UCSD-AML1 (cell line): ENCODE measurements around the gene ACTL10.
A peak's percentile ranks its signal among the peaks of the same experiment; 100 is the strongest.

Experiments
- DNase-seq: peaks from one replicate; lab custom pipeline; 2025; ENCODE audit not compliant: unreplicated experiment; lab: John Stamatoyannopoulos, UW

Gene ACTL10

DNA sequence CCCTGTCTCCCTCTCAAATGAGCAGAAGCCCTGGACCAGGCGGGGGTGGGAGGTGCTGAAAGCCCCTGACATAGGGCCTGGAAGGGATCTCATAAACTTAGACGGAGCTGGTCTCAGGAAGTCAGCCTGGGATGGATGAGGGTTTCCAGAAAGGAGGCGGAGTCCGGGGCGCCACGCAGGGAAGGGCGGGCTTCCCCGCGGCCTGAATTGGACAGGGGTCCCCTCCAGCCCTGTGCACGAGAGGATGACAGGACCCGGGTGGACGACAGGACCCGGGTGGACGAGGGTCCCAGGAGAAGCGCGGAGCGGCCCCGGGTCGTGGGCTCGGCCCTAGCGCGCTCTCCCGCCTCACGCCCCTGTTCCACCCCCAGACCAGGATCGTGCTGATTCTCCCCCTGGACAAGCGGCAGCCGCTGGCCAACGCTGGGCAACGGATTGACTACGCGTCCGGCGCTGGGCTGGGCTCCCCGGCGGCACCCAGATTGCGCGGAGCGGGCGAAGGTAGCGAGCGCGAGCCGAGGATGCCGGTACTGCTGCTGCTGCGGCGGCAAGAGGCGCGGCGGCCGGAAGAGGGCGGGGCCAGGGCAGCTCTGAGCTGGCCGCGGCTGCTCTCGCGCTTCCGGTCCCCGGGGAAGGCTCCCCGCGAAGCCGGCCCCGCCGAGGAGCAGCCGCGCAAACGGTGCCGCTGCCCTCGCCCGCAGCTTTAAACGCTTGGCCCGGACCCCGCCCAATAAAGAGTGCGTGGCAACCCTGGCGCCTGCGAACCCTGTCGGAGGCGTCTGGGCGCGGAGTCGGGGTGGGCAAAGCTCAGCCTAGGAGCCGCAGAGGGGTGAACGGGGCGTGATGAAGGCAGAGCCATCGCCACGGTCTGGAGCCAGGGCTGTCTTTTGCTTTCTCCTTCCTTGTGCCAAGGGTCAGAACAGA, 3.3 kb upstream of the ACTL10 start:
- DNase-seq = peak; percentile 82

- DNase-seq = no peak
Observed at GRCh38 chr20:33664085-33664761, 2.5 kb upstream of the ACTL10 start.

- DNase-seq = no peak
Observed at GRCh38 chr20:33664762-33665144, 2.0 kb upstream of the ACTL10 start.

DNA sequence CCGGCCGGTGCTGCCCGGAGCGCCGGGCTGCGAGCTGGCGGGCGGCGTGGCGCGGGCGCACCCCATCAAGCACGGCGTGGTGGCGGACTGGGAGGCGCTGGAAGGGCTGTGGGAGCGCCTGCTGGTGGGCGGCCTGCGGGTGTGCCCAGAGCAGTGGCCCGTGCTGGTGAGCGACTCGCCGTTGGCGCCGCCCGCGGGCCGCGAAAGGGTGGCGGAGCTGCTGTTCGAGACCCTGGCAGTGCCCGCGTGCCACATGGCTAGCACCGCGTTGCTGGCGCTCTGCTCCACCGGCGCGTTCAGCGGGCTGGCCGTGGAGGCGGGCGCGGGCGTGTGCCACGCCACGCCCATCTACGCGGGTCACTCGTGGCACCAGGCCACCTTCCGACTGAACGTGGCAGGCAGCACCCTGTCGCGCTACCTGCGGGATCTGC, 517 bp downstream of the ACTL10 start:
- peak; percentile 67 for DNase-seq

DNA sequence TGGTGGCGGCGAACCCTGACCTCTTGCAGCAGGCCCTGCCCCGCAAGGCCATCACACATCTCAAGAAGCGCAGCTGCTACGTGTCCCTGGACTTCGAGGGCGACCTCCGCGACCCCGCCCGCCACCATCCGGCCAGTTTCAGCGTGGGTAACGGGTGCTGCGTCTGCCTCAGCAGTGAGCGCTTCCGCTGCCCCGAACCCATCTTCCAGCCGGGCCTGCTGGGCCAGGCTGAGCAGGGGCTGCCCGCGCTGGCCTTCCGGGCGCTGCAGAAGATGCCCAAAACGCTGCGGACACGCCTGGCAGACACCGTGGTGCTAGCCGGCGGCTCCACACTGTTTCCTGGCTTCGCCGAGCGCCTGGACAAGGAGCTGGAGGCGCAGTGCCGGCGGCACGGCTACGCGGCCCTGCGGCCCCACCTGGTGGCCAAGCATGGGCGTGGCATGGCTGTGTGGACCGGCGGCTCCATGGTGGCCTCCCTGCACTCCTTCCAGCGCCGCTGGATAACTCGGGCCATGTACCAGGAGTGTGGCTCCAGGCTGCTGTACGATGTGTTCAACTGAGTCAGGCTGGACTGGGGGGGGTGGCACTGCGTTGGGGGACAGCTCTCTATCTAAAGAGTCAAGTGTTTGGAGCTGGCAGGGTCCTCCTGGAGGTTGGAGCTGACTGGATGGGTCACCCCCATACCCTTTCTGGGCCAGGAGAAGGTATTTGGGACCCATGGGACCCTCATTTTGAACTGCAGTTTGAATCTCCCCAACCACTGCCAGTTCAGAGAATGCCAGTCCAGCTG, 1.1 kb downstream of the ACTL10 start:
- DNase-seq = peak; percentile 84

- no peak for DNase-seq
Observed at GRCh38 chr20:33668466-33669155, 1.9 kb downstream of the ACTL10 start.

DNA sequence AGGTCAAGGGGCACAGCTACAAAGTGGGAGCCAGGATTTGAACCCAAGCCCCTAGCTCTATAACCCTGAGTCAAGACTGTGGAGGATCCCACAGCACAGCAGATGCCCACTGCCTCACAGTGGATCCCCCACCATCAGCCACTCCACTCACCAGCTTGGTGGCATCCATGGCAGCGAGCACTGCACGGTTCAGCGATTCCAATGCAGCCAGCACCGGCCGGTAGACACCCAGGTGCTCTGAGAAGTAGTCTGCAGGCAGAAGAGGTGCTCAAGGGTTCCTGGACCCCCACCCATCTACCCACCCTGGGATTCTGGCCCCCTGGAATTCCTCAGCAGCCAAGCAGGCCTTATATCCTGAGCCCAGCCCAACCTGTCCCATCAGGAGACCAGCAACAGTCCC, 2.5 kb downstream of the ACTL10 start:
- no peak for DNase-seq

DNA sequence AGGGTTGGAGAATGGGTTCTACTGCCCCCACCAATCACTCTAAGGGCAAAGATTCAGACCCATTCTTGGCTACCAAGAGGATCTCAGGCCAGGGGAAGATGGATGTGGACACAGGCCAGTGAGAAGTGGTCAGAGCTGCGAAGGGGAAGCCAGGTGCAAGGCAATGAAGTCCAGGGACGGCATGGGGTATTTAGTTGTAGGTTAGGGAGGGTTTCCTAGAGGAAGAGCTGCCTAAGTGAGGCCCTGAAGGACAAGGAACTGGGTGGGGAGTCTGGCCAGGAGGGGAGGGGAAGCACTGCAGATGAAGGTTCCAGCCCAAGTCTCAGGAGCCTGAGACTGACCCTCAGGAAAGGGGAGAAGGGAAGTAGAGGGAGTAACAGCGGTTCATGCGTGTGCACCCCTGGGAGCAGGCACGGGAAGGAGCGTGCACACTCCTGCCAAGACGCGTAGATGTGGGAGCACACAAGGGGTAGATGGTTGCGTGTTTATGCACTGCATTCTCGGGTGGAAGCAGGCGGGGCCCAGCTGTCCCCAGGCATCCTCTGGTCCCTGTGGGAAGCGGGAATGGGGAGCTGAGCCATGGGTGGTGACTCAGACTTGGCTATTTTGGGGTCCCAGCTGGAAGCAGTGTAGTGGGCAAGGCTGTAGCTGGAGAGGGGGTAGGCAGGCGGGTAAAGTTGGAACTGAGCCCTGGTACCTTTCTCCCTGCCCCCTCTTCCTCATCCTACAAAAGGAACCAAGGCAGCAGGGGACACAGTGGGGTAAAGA, 3.3 kb downstream of the ACTL10 start:
- no peak for DNase-seq

DNA sequence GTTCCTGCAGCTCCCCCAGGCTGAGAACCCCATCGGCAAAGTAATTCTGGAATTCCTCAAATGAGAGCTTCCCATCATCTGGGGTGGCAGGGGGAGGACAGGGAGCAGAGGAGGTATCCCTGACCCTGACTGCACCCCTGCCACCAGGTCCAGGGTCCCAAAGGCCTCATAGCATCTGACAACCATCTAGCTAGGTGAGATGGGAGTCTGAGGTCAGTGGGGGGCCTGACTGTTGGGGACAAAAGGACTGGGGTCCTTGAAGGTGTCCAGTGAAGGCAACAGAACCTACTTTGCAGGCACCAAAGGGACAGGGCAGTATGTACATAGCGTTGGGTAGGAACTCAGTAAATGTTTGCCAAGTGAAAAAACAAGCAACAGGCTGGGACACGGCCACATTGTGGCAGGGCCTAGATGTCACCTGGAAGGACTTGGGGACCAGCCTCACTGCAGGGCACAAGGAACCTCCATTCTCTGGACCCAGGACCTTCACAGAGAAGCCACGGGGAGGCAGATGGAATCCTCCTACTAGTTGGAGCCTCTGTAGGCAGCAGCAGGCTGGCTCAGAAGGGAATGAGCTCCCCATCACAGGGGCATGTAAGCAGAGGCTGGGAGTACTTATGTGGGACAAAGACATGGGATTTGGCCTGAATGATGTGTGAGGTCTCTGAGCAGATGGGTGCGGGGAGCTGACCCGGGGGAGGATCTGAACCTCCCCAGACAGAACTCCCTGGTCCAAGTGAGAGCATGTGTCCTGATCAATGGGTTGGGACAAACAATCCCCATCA, 4.2 kb downstream of the ACTL10 start:
- no peak for DNase-seq

DNA sequence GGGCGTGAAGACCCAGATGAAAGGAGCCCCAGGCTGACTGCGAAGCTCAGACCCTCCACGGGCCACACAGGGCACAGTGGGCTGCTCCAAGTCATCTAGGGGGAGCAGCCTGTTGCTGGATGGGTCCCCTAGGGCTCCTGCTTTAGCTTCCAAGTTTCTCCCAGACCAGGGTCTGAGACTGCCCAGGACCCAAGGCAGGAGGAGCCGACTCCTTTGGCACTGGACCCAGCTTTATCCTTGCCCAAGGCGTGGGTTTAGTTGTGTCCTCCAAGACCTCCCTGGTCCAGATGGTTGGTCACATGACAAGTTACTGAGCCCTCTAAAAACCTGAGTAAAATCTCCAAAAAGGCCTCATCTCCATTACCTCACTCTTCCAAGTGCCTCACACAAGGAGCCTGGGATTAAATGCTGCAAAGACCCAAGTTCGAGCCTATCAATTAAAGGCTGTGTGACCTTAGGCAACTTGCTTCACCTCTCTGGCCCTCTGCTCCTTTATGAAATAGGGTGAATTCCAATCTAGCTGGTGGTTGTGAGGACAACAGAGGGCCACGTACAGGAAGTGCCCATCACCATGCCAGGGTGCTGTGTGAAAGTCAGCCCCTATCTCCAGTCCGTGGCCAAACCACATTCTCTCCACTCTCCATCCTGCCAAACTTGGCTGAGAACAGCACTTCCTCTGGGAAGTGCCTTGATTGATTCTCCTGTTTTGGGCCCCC, 5.0 kb downstream of the ACTL10 start:
- DNase-seq = no peak

- DNase-seq = no peak
Observed at GRCh38 chr20:33672426-33673113, 5.8 kb downstream of the ACTL10 start.

DNA sequence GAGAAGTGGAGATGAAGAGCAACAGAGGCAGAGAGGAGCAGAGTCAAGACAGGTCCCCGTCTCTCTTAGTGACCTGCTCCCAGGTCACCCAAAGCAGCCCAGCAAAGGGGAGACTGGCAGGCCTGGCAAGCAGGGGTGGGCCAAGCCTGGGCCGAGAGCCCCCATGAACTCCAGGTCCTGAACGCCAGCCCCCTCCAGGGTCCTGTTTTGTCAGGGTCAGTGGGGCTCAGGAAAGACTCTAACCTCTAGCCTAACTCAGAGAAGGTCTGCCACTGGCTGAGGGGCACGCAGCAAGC, 6.3 kb downstream of the ACTL10 start:
- DNase-seq = no peak

- DNase-seq = no peak
Observed at GRCh38 chr20:33673410-33674293, 6.9 kb downstream of the ACTL10 start.

DNA sequence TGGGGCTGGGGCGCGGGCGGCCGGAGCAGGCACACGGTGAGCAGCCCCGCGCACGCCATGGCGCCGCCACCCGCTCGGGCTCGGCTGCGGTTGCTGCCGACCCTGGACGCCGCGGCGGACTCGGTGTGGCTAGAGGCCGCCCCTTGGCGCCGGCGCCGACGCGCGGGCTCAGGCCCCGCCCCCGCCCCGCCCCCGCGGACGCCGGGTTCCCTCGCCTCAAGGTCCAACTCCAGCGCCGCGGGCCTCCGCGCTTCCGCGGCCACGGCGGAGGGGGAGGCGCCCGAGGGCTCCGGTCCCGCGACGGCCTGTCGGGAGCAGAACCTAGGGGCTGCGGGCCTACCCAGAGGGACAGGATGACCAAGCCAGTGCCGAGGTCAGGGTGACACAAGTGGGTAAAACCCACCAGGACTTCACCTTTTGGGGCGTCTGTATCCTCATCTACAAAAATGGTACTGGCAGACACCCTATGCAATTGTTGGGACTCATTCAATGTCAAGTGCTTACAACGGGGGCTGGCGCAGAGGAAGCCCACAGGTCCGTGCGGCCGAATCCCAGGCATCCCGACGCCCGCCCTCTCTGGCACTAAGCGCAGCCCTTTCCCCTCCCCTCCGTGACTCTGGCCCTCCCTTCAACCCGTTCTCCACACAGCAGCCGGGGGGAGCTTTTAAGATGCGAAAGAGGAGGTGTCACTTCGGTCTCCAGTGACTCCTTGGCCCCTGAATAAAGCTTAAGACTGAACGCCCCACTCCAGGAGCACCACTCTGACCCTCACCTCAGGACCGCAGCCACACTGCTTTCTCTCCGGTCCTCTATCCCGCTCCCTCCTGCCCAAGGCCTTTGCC, 7.8 kb downstream of the ACTL10 start, which contains the start of gene NECAB3:
Gene NECAB3 (minus strand): TSS at position 135 of the 842 bp plus-strand sequence. CDS start 76 bp downstream, at position 59.
- DNase-seq = peak; percentile 83

DNA sequence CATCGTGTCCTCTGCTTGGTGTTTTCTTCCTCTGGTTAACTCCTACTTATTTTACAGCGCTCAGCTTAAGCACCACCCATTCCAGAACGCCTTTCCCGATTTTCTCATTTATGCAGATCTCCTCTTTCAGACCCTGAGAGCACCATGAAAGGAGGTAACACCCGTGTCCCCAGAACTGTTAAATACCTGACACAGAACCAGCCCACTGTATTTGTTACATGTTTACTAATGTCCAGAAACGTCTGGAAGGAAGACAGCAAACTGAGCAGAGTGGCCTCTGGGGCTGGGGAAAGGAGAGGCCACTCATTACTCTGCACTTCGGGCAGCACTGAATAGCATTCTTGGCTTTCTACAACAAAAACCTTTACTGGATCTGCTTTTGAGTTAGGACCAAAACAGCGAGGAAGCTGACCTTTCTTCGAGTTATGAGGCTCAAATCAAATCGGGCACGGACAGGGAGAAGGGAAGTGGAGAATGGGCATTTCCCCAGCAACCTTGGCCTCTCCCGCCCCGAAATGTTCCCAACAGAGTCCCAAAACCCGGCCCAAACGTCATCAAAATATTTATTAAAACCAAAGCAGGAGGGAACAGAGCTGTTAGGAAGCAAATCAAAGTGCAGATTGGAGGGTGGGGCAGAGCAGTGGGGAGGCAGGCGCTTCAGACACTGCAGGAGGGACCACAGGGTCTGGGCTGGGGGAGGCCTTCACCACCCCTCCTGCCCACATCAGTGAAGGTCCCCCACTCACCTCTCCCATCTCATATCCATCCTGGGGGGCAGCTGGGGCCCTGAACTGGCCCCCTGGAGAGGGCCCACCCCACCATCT, 8.6 kb downstream of the ACTL10 start:
- no peak for DNase-seq

GRCh38 chr20:33676121-33676520, 9.4 kb downstream of the ACTL10 start:
- DNase-seq = no peak
